ENCODE measurements around the gene SNAP23.

DNA sequence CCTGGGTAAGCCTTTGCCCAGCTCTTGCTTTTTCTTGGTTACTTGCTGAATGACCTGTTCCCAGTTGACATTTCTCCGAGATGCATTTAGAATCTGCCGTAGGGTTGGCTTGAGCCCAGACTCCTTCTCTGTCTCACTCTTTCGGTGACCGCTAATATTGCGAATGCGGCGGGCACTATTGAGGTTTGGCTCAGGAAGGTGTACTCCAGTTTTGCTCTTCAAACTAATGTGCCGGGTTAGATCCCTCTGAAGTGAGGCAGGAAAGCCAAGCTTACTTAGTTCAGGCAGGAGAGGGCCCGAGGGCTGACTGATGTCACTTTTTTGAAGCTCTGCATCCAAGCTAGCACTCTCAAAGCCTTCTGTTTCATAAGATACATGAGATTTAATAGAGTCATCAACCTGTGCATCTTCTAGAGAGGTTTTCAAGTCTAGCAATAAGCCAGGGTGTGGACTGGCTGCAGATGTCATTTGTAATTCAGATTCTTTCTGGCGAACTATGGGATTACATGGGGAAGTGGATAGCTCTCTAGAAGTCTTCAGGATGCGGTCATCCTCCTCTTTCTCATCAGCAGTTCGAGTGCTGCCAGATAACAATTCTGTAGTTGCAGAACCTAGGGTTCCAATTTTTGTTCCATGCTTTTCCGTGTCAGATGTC lies 45.5 kb upstream of the SNAP23 start:
- TF ChIP-seq, protein P1, sequence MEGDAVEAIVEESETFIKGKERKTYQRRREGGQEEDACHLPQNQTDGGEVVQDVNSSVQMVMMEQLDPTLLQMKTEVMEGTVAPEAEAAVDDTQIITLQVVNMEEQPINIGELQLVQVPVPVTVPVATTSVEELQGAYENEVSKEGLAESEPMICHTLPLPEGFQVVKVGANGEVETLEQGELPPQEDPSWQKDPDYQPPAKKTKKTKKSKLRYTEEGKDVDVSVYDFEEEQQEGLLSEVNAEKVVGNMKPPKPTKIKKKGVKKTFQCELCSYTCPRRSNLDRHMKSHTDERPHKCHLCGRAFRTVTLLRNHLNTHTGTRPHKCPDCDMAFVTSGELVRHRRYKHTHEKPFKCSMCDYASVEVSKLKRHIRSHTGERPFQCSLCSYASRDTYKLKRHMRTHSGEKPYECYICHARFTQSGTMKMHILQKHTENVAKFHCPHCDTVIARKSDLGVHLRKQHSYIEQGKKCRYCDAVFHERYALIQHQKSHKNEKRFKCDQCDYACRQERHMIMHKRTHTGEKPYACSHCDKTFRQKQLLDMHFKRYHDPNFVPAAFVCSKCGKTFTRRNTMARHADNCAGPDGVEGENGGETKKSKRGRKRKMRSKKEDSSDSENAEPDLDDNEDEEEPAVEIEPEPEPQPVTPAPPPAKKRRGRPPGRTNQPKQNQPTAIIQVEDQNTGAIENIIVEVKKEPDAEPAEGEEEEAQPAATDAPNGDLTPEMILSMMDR (IDR thresholded peaks at IDR 0.05) = no peak
- no peak for TF ChIP-seq POLR2A (IDR thresholded peaks at IDR 0.05)
